ENCODE results near the gene TRMT112. TPM values are rescaled to one million over a fixed set of nuclear protein-coding genes. Genes with fewer than 3 reads are reported as not detected.

The TRMT112 gene
- total RNA-seq, 6 donors from 2014 or later, result 110 to 215 (median 170) TPM

GRCh38 chr11:64342869-64343745, 25.7 kb upstream of the TRMT112 start:
- no peaks in the 10 kb centered on the region for H3K27me3 ChIP-seq
- WGBS, 2 donors, result 53 to 79% methylated on average over 16 to 17 of the region's 29 CpGs
- H3K4me3 ChIP-seq, result peak overlapping the region in 3 of 4 donors; percentile 36 to 42 (median 39)
- H3K27ac ChIP-seq, result peak overlapping the region in 3 of 4 donors; percentile 50 to 82 (median 65)
- no peaks in the 10 kb centered on the region for H3K9me3 ChIP-seq
- DNase-seq (peak in 1 of 2 donors; percentile 83), ATAC-seq (ENCODE audit: low FRiP score in 2 of 2) (no peak)
- H3K4me1 ChIP-seq, result peaks cover 12 to 34% (median 27%) of the 10 kb centered on the region in 4 donors
- H3K36me3 ChIP-seq, result no peaks in the 10 kb centered on the region
- no peak for TF ChIP-seq EP300 (IDR thresholded peaks at IDR 0.05)
- TF ChIP-seq POLR2AphosphoS5 (IDR thresholded peaks at IDR 0.05), result no peak
- no peak for TF ChIP-seq POLR2A (IDR thresholded peaks at IDR 0.05)
- TF ChIP-seq, protein P1, sequence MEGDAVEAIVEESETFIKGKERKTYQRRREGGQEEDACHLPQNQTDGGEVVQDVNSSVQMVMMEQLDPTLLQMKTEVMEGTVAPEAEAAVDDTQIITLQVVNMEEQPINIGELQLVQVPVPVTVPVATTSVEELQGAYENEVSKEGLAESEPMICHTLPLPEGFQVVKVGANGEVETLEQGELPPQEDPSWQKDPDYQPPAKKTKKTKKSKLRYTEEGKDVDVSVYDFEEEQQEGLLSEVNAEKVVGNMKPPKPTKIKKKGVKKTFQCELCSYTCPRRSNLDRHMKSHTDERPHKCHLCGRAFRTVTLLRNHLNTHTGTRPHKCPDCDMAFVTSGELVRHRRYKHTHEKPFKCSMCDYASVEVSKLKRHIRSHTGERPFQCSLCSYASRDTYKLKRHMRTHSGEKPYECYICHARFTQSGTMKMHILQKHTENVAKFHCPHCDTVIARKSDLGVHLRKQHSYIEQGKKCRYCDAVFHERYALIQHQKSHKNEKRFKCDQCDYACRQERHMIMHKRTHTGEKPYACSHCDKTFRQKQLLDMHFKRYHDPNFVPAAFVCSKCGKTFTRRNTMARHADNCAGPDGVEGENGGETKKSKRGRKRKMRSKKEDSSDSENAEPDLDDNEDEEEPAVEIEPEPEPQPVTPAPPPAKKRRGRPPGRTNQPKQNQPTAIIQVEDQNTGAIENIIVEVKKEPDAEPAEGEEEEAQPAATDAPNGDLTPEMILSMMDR (IDR thresholded peaks at IDR 0.05), result no peak

GRCh38 chr11:64341851-64342791, 24.8 kb upstream of the TRMT112 start:
- peak; percentile 90 to 94 for ATAC-seq (ENCODE audit: low FRiP score in 2 of 2)
- H3K27me3 ChIP-seq, result no peaks in the 10 kb centered on the region
- H3K36me3 ChIP-seq, result no peaks in the 10 kb centered on the region
- TF ChIP-seq POLR2A (IDR thresholded peaks at IDR 0.05), result peak in 2 of 4 donors; percentile 15 to 68
- peak; percentile 51 to 76 for TF ChIP-seq POLR2AphosphoS5 (IDR thresholded peaks at IDR 0.05)
- TF ChIP-seq, protein P1 (IDR thresholded peaks at IDR 0.05), result peak; percentile 36 to 82 (median 68)
- TF ChIP-seq EP300 (IDR thresholded peaks at IDR 0.05), result no peak
- H3K4me3 ChIP-seq, result peak overlapping the region in 3 of 4 donors; percentile 36 to 42 (median 39)
- peak; percentile 94 to 99 for DNase-seq
- H3K9me3 ChIP-seq, result no peaks in the 10 kb centered on the region
- peaks cover 12 to 34% (median 27%) of the 10 kb centered on the region in 4 donors for H3K4me1 ChIP-seq
- peak overlapping the region; percentile 50 to 82 (median 71) for H3K27ac ChIP-seq
- WGBS, 2 donors, result 22 to 55% methylated on average over 22 to 54 of the region's 55 CpGs

DNA sequence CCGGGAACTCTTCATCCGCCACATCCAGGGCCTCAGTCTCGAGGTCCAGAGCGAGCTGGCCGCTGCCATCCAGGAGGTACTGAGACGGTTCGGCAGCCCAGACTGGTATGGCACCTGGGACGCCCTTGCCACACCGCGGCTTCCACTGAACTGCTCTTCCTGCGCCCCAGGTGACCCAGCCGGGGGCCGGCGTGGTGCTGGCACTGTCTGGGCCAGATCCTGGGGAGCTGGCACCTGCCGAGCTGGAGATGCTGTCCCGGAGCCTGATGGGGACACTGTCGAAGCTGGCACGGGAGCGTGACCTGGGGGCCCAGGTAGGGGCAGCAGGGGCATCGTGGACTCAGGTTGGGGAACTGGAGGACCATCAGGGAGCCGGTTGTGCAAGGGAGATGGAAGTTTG, 24.1 kb upstream of the TRMT112 start:
- DNase-seq (peak in 1 of 2 donors; percentile 83), ATAC-seq (ENCODE audit: low FRiP score in 2 of 2) (no peak)
- TF ChIP-seq, protein P1 (IDR thresholded peaks at IDR 0.05), result no peak
- TF ChIP-seq POLR2AphosphoS5 (IDR thresholded peaks at IDR 0.05) (no peak), EP300 (IDR thresholded peaks at IDR 0.05) (no peak), POLR2A (IDR thresholded peaks at IDR 0.05) (no peak)
- 70 to 74% methylated on average over 10 to 21 of the region's 21 CpGs for WGBS, 2 donors
- Histone ChIP-seq H3K27ac (peak overlapping the region in 2 of 4 donors; percentile 82 to 83), H3K36me3 (no peaks in the 10 kb centered on the region), H3K4me1 (peaks cover 12 to 34% (median 27%) of the 10 kb centered on the region in 4 donors), H3K4me3 (peak overlapping the region in 2 of 4 donors; percentile 34 to 49), H3K27me3 (no peaks in the 10 kb centered on the region), H3K9me3 (no peaks in the 10 kb centered on the region)

- 35 to 36% methylated on average over 25 to 28 of the region's 33 CpGs for WGBS, 2 donors
- peak overlapping the region; percentile 48 to 83 (median 74) for H3K27ac ChIP-seq
- H3K4me1 ChIP-seq, result peaks cover 12 to 34% (median 27%) of the 10 kb centered on the region in 4 donors
- H3K4me3 ChIP-seq, result peak overlapping the region in 3 of 4 donors; percentile 34 to 49 (median 46)
- TF ChIP-seq, protein P1 (IDR thresholded peaks at IDR 0.05), result no peak
- TF ChIP-seq EP300 (IDR thresholded peaks at IDR 0.05) (no peak), POLR2A (IDR thresholded peaks at IDR 0.05) (no peak), POLR2AphosphoS5 (IDR thresholded peaks at IDR 0.05) (no peak)
- no peaks in the 10 kb centered on the region for H3K9me3 ChIP-seq
- ATAC-seq (ENCODE audit: low FRiP score in 2 of 2) (peak in 1 of 2 donors; percentile 36), DNase-seq (peak; percentile 72 to 94)
- no peaks in the 10 kb centered on the region for H3K36me3 ChIP-seq
- H3K27me3 ChIP-seq, result no peaks in the 10 kb centered on the region
Observed at GRCh38 chr11:64340671-64341335, 23.4 kb upstream of the TRMT112 start.

All from upper lobe of left lung (tissue), 6 donors.